Measurements from ENCODE around the gene BMPER. TPM values are rescaled to one million over a fixed set of nuclear protein-coding genes. Genes with fewer than 3 reads are reported as not detected.

The BMPER gene
- total RNA-seq, 1 donor from 2014 or later, result 10.2 TPM

DNA sequence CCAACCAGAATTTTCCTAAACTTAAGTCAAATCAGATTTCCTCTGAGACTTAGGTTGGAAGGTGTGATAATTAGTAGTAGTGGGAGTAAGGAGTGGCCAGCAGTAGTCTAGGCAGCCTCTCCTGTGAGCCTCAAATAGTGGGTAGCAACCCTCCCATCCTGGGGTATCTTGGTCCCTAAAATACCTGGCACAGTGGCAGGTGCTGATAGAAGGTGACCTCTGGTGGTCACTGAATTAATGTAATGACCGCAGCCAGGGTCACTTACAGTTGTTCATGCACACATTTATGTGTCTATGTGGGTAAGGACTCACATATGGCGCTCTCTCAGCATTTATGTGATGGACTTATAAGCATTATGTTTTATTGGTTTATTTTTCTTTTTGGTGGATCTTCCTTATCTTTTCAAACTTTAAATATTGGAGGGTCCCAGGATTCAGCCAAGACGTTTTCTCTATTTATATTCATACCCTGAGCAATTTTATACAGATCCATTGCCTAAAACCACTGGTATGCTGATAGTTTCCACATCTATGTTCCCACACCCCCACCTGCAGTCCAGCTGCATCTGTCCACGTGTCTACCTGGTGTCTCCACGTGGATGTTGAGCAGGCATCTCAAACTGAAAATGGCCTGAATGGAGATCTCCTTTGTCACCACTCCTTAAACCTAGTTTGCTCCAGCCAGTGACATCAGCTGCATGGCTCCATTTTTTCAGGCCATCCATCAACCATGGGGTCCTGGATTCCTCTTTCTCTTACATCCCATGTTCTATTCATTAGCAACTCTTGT lies 18.3 kb downstream of the BMPER start:
- Mint-ChIP-seq H3K36me3 (no peaks in the 10 kb centered on the region), H3K27ac (no peak overlapping the region), H3K4me1 (ENCODE audit: unreplicated experiment) (peaks cover 22% of the 10 kb centered on the region), H3K4me3 (no peak overlapping the region), H3K9me3 (no peaks in the 10 kb centered on the region), H3K27me3 (peaks cover 23% of the 10 kb centered on the region)
- TF ChIP-seq CTCF (conservative IDR thresholded peaks at IDR 0.05), result no peak
- DNase-seq (ENCODE audit: extremely low spot score, unreplicated experiment), result no peak

GRCh38 chr7:33926535-33926934 lies 21.2 kb downstream of the BMPER start:
- no peaks in the 10 kb centered on the region for H3K9me3 Mint-ChIP-seq
- no peak overlapping the region for H3K4me3 Mint-ChIP-seq
- no peak for TF ChIP-seq CTCF (conservative IDR thresholded peaks at IDR 0.05)
- no peak for DNase-seq (ENCODE audit: extremely low spot score, unreplicated experiment)
- H3K4me1 Mint-ChIP-seq (ENCODE audit: unreplicated experiment), result peaks cover 24% of the 10 kb centered on the region
- H3K27me3 Mint-ChIP-seq, result peaks cover 28% of the 10 kb centered on the region
- H3K27ac Mint-ChIP-seq, result no peak overlapping the region
- no peaks in the 10 kb centered on the region for H3K36me3 Mint-ChIP-seq

DNA sequence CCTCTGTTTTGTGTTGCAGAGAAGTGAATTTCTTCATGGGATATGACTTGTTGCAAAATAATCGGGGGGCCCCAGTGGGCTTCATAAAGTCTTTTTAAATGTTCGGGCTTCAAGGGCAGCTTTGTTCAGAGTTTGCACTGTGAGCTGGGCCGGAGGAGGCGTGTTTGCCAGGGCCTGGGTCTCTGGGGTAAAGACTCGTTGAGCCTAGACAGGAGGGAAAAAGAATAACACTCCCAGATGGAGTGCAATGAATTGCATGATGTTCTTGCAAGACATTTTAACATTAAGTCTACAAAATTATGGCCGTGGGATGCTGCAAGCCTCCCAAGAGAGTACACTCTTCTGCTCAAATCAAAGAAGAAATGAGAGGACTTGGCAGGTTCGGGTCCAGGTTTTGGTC lies 23.6 kb downstream of the BMPER start:
- Mint-ChIP-seq H3K4me1 (ENCODE audit: unreplicated experiment) (peaks cover 35% of the 10 kb centered on the region), H3K36me3 (no peaks in the 10 kb centered on the region), H3K27me3 (peaks cover 35% of the 10 kb centered on the region), H3K9me3 (no peaks in the 10 kb centered on the region), H3K4me3 (peak overlapping the region; percentile 12), H3K27ac (no peak overlapping the region)
- no peak for DNase-seq (ENCODE audit: extremely low spot score, unreplicated experiment)
- TF ChIP-seq CTCF (conservative IDR thresholded peaks at IDR 0.05), result no peak

DNA sequence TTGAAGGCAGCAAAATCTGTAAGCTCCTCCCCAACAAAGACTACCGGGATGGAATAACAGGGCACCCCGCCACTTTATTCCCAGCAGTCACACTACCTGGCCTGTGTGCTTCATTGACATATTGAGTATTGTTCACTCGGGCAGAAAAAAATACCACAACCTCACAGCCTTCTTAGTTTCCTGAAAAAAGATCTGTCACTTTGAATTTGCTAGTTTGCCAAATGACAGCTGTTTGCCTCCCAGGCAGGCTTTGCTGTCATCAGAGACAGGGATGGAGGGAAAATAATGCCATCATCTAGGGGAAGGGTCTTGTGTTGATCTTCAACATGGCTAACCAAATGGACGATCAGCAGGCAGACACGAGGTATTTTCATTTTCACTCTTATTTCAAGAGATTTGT lies 26.9 kb downstream of the BMPER start:
- Mint-ChIP-seq H3K4me3 (no peak overlapping the region), H3K27me3 (peaks cover 36% of the 10 kb centered on the region), H3K4me1 (ENCODE audit: unreplicated experiment) (peaks cover 31% of the 10 kb centered on the region), H3K27ac (no peak overlapping the region), H3K9me3 (no peaks in the 10 kb centered on the region), H3K36me3 (no peaks in the 10 kb centered on the region)
- no peak for DNase-seq (ENCODE audit: extremely low spot score, unreplicated experiment)
- no peak for TF ChIP-seq CTCF (conservative IDR thresholded peaks at IDR 0.05)

DNA sequence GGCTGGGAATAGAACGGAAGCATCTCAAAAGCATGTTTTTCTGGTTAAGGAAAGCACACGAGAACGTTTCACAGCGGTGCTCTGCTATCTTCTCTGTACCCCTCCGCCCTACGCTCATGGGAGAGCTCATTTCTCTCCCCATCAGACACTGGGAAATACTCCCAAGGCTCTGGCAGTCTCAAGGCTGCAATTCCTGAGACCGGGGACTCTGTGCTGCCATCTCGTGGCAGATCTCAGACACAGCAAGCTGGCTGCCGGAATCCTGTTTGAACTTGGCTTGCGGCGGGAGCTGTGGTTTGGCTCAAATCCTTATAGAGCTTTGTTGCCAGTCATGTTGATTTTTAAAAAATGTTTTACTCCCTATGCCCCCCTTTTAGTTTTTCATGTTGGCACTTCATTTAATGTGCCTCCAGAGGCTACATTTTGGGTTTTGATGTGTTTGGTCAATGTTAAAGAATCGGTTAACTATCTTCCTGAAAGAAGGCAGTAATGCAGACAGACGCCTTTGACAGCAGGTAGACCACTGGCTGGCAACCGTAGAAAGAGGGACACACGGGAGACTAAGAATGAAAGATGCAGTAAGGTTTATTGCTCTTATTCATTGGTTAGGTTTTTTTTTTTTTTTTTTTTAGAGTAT lies 27.6 kb downstream of the BMPER start:
- Mint-ChIP-seq H3K9me3 (no peaks in the 10 kb centered on the region), H3K4me3 (no peak overlapping the region), H3K36me3 (no peaks in the 10 kb centered on the region), H3K27me3 (peaks cover 40% of the 10 kb centered on the region), H3K4me1 (ENCODE audit: unreplicated experiment) (peaks cover 26% of the 10 kb centered on the region), H3K27ac (no peak overlapping the region)
- peak; percentile 86 for DNase-seq (ENCODE audit: extremely low spot score, unreplicated experiment)
- TF ChIP-seq CTCF (conservative IDR thresholded peaks at IDR 0.05), result peak; percentile 98
